ENCODE data around the gene ATF7IP2.
"Not testable (repeated sequence)": the region's sequence is repeated elsewhere in the genome, so short reads cannot be mapped to it uniquely, and the experiment has no call there.

ATF7IP2 gene

GRCh38 chr16:10385725-10386516 lies at the start of gene ATF7IP2:
Gene ATF7IP2, plus strand, starts transcription at chr16:10386061. Its CDS starts 44,560 bp downstream, at chr16:10430621.
- DNase-seq = peak; percentile 93
- Mint-ChIP-seq H3K27me3 (no peaks in the 10 kb centered on the region), H3K36me3 (ENCODE audit: low read depth) (peaks cover 41% of the 10 kb centered on the region), H3K4me3 (peak within 1 kb of the TSS; percentile 94), H3K27ac (peak within 1 kb of the TSS; percentile 95), H3K9me3 (no peaks in the 10 kb centered on the region), H3K4me1 (peaks cover 46% of the 10 kb centered on the region)
- ATAC-seq = peak; percentile 98

GRCh38 chr16:10338426-10338825 lies 47.4 kb upstream of the ATF7IP2 start:
- no peak overlapping the region for H3K27ac Mint-ChIP-seq
- no peak for ATAC-seq

DNA sequence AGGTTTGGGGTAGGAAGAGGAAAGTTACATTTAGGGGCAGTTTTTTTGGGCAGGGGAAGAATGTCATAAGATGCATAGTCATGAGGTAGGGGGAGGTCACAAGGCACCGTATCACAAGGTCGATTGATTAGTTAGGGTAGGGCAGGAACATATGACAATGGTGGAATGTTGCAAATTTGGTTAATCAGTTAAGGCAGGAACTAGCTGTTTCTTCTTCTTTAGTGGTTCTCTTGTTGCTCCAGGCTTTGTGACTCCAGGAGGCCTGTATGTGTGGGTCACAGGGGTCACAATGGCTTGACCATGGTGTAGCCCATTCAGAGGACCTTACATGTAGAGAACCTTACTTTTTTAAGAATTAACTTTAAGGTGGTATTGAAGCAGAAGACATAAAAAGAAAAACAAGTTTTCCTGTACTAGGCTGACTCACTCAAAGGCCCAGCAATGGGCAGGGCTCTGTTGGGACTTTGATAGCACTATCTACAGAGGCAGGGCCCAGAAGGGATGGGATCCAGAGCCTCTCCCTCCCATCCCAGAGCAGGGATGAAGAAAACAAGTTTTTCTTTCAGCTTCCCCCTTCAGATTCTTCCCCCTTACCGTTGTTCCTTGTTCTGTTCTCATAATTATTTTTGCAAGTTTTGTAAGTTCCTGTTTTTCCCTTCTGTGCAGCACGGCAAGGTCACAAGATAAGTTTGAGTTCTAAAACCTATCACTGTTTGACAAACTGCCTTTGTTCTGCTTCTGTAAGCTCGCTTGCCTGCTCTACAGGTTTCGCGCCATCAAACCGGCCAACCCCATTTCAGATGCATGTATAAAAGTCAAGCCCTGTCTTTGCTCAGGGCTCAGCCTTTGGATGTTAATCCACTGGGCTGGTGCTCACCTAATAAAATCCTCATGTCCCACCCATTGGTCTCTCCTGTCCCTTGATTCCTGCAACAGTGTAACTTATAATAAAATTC lies 45.8 kb upstream of the ATF7IP2 start:
- no peaks in the 10 kb centered on the region for H3K27me3 Mint-ChIP-seq
- ATAC-seq = no peak
- peaks cover 7% of the 10 kb centered on the region for H3K36me3 Mint-ChIP-seq (ENCODE audit: low read depth)
- no peak overlapping the region for H3K4me3 Mint-ChIP-seq
- peaks cover 5% of the 10 kb centered on the region for H3K4me1 Mint-ChIP-seq
- peaks cover 26% of the 10 kb centered on the region for H3K9me3 Mint-ChIP-seq
- H3K27ac Mint-ChIP-seq = no peak overlapping the region
- DNase-seq = no peak

More at GRCh38 chr16:10338426-10338825, 47.4 kb upstream of the ATF7IP2 start:
- Mint-ChIP-seq H3K4me3 (no peak overlapping the region), H3K36me3 (ENCODE audit: low read depth) (peaks cover 7% of the 10 kb centered on the region), H3K27me3 (no peaks in the 10 kb centered on the region), H3K9me3 (peaks cover 20% of the 10 kb centered on the region), H3K4me1 (peaks cover 9% of the 10 kb centered on the region)
- no peak for DNase-seq

DNA sequence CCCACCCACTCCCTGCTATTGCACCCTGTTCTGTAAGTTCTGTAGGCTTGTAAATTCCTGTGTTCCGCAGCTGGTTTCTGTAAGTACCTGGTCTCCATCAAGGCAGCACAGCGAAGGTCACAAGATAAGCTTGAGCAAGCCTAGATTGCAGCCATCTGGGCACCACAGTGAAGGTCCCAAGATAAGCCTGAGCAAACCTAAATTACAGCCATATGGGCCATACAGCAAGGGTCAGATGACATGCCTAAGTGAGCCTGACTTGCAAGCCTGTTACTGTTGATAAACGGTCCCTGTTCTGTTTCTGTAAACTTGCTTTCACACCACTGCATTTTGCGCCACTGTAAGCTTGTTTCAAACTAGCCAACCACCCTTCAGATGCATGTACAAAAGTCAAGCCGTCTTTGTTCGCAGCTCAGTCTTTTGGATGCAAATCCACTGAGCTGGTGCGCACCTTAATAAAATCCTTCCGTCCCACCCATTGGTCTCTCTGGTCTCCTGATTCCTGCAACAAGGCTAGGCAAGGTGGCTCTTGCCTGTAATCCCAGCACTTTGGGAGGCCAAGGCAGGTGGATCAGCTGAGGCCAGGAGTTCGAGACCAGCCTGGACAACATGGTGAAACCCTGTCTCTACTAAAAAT lies 42.6 kb upstream of the ATF7IP2 start:
- Mint-ChIP-seq H3K4me1 (peaks cover 5% of the 10 kb centered on the region), H3K27ac (no peak overlapping the region), H3K36me3 (ENCODE audit: low read depth) (peaks cover 11% of the 10 kb centered on the region), H3K9me3 (peaks cover 35% of the 10 kb centered on the region), H3K27me3 (no peaks in the 10 kb centered on the region), H3K4me3 (no peak overlapping the region)
- ATAC-seq (no peak), DNase-seq (no peak)

DNA sequence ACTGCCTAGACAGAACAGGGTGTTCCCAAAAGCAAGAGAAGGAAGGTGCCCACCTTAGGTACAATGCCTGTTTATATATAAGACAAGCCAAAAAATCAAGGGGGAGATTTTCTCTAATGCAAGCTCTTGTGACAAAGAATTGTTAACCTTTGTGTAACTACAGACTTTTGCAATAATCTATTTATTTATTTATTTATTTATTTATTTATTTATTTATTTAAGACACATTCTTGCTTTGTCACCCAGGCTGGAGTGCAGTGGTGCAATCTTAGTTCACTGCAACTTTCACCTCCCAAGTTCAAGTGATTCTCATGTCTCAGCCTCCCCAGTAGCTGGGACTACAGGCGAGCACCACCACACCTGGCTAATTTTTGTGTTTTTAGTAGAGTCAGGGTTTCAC lies 41.2 kb upstream of the ATF7IP2 start:
- H3K27ac Mint-ChIP-seq; H3K27me3 Mint-ChIP-seq; H3K4me1 Mint-ChIP-seq; DNase-seq; H3K36me3 Mint-ChIP-seq (ENCODE audit: low read depth); ATAC-seq; H3K4me3 Mint-ChIP-seq: not testable (repeated sequence)
- H3K9me3 Mint-ChIP-seq = peaks cover 32% of the 10 kb centered on the region

GRCh38 chr16:10345629-10346028 lies 40.2 kb upstream of the ATF7IP2 start:
- DNase-seq (no peak), ATAC-seq (no peak)
- no peak overlapping the region for H3K27ac Mint-ChIP-seq
- peaks cover 4% of the 10 kb centered on the region for H3K36me3 Mint-ChIP-seq (ENCODE audit: low read depth)
- H3K4me1 Mint-ChIP-seq = no peaks in the 10 kb centered on the region
- no peak overlapping the region for H3K4me3 Mint-ChIP-seq
- H3K9me3 Mint-ChIP-seq = peaks cover 23% of the 10 kb centered on the region
- no peaks in the 10 kb centered on the region for H3K27me3 Mint-ChIP-seq

DNA sequence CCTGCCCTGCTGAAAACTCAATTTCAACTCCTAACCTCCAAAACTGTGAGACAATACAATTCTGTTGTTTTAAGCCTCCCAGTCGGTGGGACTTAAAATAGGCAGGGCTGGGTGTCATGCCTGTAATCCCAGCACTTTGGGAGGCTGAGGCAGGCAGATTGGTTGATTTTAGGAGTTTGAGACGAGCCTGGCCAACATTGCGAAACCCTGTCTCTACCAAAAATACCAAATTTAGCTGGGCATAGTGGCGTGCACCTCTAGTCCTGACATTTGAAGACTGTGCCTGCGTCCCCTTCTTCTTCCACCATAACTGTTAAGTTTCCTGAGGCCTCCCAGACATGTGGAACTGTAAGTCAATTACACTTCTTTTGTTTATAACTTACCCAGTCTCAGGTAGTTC lies 36.0 kb upstream of the ATF7IP2 start:
- ATAC-seq (no peak), DNase-seq (no peak)
- Mint-ChIP-seq H3K27ac (no peak overlapping the region), H3K36me3 (ENCODE audit: low read depth) (peaks cover 4% of the 10 kb centered on the region), H3K4me1 (no peaks in the 10 kb centered on the region), H3K27me3 (no peaks in the 10 kb centered on the region), H3K4me3 (no peak overlapping the region), H3K9me3 (peaks cover 9% of the 10 kb centered on the region)

DNA sequence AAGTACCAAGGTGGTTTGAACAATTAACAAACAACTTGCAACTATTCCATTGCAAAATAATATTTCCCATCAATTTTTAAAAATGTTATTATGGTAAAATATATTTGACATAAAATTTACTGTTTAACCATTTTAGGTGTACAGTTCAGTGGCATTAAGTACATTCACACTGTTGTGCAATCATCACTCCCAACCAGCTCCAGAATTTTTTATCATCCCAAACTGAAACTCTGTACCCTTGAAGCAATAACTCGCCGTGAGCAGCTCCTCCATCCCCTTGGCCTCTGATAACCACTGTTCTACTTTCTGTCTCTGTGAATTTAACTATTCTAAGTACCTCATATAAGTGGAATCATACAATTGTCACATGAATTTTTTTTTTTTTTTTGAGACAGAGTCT lies 33.6 kb upstream of the ATF7IP2 start:
- Mint-ChIP-seq H3K27me3 (no peaks in the 10 kb centered on the region), H3K36me3 (ENCODE audit: low read depth) (no peaks in the 10 kb centered on the region), H3K27ac (no peak overlapping the region), H3K9me3 (no peaks in the 10 kb centered on the region), H3K4me1 (no peaks in the 10 kb centered on the region), H3K4me3 (no peak overlapping the region)
- ATAC-seq (no peak), DNase-seq (no peak)

GRCh38 chr16:10355589-10355988 lies 30.3 kb upstream of the ATF7IP2 start:
- Mint-ChIP-seq H3K27ac (no peak overlapping the region), H3K4me3 (no peak overlapping the region), H3K36me3 (ENCODE audit: low read depth) (no peaks in the 10 kb centered on the region), H3K27me3 (no peaks in the 10 kb centered on the region), H3K4me1 (no peaks in the 10 kb centered on the region), H3K9me3 (no peaks in the 10 kb centered on the region)
- DNase-seq = no peak
- ATAC-seq = no peak

DNA sequence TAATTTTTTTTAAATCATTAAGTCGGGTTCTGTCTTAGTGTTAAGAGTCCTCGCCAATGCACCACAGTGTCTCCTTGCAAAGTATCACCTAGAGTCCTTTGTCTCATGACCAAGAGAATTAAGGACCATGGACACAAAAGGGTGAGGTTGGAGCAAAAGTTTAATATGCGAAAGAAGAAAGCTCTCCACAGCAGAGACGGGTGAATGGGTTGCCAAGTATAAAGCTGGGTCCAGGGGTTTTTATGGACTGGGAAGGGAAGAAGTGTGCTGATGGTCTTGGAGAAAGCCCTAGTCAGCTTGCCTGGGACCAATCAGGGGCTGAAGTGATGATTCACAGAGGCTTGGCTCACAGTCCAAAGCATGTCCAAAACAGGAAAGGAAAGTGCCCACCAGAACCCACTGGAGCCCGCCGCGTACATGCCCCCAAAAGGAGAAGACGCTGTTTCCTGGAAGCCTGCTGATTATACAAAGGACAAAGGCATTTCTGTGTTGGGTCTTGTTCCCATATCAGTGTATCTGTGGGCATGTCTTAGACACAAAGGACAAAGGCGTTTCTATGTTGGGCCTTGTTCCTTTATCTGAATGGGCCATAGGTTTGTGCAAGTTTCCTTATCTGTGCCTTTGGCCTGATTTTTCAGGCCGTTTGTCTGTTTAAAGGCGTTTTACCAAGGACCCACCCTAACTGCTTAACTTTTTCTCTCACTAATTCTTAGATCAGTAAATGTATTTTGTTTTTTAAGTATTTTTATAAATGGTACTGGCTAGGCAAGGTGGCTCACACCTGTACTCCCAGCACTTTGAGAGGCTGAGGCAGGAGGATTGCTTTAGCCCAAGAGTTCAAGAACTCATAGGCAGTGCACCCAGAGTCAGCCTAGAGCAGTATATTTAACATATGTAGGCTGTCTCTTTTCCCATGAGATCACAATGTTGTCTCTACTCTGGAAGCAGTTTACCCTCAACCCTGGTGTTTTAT lies 28.7 kb upstream of the ATF7IP2 start:
- H3K4me1 Mint-ChIP-seq = peaks cover 6% of the 10 kb centered on the region
- no peak overlapping the region for H3K4me3 Mint-ChIP-seq
- no peaks in the 10 kb centered on the region for H3K27me3 Mint-ChIP-seq
- DNase-seq (no peak), ATAC-seq (no peak)
- no peaks in the 10 kb centered on the region for H3K36me3 Mint-ChIP-seq (ENCODE audit: low read depth)
- H3K9me3 Mint-ChIP-seq = no peaks in the 10 kb centered on the region
- no peak overlapping the region for H3K27ac Mint-ChIP-seq

DNA sequence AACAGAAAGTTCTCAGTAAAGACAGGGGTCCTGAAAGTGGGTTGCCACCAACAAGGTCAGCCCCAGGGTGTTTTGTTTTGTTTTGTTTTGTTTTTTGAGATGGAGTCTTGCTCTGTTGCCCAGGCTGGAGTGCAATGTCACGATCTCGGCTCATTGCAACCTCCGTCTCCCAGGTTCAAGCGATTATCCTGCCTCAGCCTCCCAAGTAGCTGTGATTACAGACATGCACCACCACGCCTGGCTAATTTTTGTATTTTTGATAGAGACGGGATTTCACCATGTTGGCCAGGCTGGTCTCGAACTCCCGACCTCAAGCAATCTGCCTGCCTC lies 24.1 kb upstream of the ATF7IP2 start:
- not testable (repeated sequence) for H3K4me3 Mint-ChIP-seq; H3K9me3 Mint-ChIP-seq; H3K27me3 Mint-ChIP-seq; DNase-seq; ATAC-seq; H3K36me3 Mint-ChIP-seq (ENCODE audit: low read depth)
- Mint-ChIP-seq H3K27ac (peak overlapping the region; percentile 40), H3K4me1 (peaks cover 16% of the 10 kb centered on the region)

GRCh38 chr16:10362077-10362863 lies 23.6 kb upstream of the ATF7IP2 start:
- no peaks in the 10 kb centered on the region for H3K36me3 Mint-ChIP-seq (ENCODE audit: low read depth)
- H3K4me1 Mint-ChIP-seq = peaks cover 16% of the 10 kb centered on the region
- ATAC-seq (peak; percentile 72), DNase-seq (no peak)
- H3K27me3 Mint-ChIP-seq = no peaks in the 10 kb centered on the region
- H3K4me3 Mint-ChIP-seq = peak overlapping the region; percentile 21
- peak overlapping the region; percentile 40 for H3K27ac Mint-ChIP-seq
- H3K9me3 Mint-ChIP-seq = no peaks in the 10 kb centered on the region

- not testable (repeated sequence) for ATAC-seq; H3K27me3 Mint-ChIP-seq; H3K4me3 Mint-ChIP-seq; H3K9me3 Mint-ChIP-seq; DNase-seq; H3K27ac Mint-ChIP-seq; H3K36me3 Mint-ChIP-seq (ENCODE audit: low read depth)
- H3K4me1 Mint-ChIP-seq = peaks cover 16% of the 10 kb centered on the region
Observed at GRCh38 chr16:10362864-10363197, 23.0 kb upstream of the ATF7IP2 start.
